SK-N-MC (cell line): Measurements from ENCODE around the gene CLEC18A.
"Not testable (repeated sequence)": the region's sequence is repeated elsewhere in the genome, so short reads cannot be mapped to it uniquely, and the experiment has no call there.

ENCODE experiments used
- EZH2 ChIP-seq: fragments of 200-600 bp; sonication (generic); IDR thresholded peaks from one replicate; pipeline ENCODE4 v1.6.1; 2017; ENCODE audit warnings: antibody characterized with exemption
- FOXP2 ChIP-seq: optimal IDR thresholded peaks from 2 replicates; pipeline ENCODE3; 2011; ENCODE audit warnings: mild to moderate bottlenecking, moderate library complexity; ENCODE audit not compliant: insufficient read depth; ENCODE audit errors: extremely low read length, control extremely low read depth
- POLR2AphosphoS5 ChIP-seq: IDR thresholded peaks from 2 replicates; pipeline ENCODE4 v1.6.1; 2012; ENCODE audit warnings: mild to moderate bottlenecking, low read depth, low read length, borderline replicate concordance

DNA sequence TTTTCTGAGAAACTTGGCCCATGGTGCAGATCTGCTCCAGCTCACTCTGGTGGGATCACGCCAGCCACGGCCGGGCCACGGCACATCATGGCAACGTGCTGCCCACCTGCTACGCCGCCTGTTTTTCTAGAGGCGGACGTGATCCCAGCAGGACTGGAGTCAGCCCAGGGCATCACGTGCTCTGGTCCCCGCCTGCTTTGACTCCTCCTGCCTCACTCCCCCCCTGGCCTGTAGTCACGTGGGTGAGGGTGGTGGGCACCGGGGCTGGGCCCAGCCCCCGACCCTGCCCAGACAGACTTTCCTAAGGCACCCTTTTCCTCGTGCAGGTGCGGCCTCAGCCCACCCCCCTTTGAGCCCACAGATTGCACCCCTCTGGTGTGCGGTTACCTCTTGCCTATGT lies 723 bp upstream of the CLEC18A start:
- TF ChIP-seq EZH2, POLR2AphosphoS5, FOXP2: not testable (repeated sequence)
